Parathyroid adenoma (tissue), 2 donors: Measurements from ENCODE around the gene SET.

Experiments used
- H2AFZ ChIP-seq: fragments of 300-600 bp; sonication (generic); one replicate; pipeline ENCODE4 v1.7.0; 2017; ENCODE audit warnings: antibody characterized with exemption, mild to moderate bottlenecking
- H3K27ac ChIP-seq: fragments of 300-600 bp; sonication (generic); one replicate; pipeline ENCODE4 v1.7.0; 2017
- H3K27me3 ChIP-seq: fragments of 300-600 bp; sonication (generic); one replicate; pipeline ENCODE4 v1.7.0; 2017; ENCODE audit warnings: low read length; ENCODE audit not compliant: control insufficient read depth, insufficient read depth
- H3K36me3 ChIP-seq: fragments of 300-600 bp; sonication (generic); one replicate; pipeline ENCODE4 v1.7.0; 2017; ENCODE audit warnings: low read length; ENCODE audit not compliant: control insufficient read depth, insufficient read depth
- H3K4me1 ChIP-seq: fragments of 300-600 bp; sonication (generic); one replicate; pipeline ENCODE4 v1.7.0; 2017; ENCODE audit warnings: control low read depth
- H3K4me2 ChIP-seq: fragments of 300-600 bp; sonication (generic); one replicate; pipeline ENCODE4 v1.7.0; 2017; ENCODE audit warnings: low read length
- H3K4me3 ChIP-seq: fragments of 300-600 bp; sonication (generic); one replicate; pipeline ENCODE4 v1.7.0; 2017; ENCODE audit warnings: low read depth, low read length
- H3K79me2 ChIP-seq: fragments of 300-600 bp; sonication (generic); one replicate; pipeline ENCODE4 v1.7.0; 2017; ENCODE audit warnings: control low read depth
- H3K9ac ChIP-seq: fragments of 300-600 bp; sonication (generic); one replicate; pipeline ENCODE4 v1.7.0; 2017; ENCODE audit warnings: mild to moderate bottlenecking
- H3K9me3 ChIP-seq: fragments of 300-600 bp; sonication (generic); one replicate; pipeline ENCODE4 v1.7.0; 2017; ENCODE audit warnings: low read length; ENCODE audit not compliant: control insufficient read depth
- CTCF ChIP-seq: fragments of 300-600 bp; sonication (generic); IDR thresholded peaks from one replicate; pipeline ENCODE4 v1.7.0; 2017; ENCODE audit warnings: antibody characterized with exemption, mild to moderate bottlenecking
- donor health status: primary hyperparathyroidism.

The SET gene

DNA sequence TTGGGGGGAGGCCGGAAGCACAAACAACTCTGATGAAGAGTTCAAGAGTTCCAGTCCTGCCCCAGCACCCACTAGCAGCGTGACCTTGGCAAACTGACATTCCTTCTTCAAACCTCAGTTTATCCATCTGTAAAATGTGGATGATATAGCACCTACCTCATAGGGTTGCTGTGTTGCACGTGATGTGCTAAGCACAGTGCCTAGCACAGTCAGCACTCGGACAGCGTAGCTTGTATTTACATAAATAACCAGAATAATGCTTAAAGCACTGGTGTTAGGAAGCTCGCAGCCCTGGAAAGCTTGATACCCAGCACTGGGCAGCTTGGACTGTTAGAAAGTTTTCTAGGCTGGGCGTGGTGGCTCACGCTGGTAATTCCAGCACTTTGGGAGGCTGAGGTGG, 18.4 kb downstream of the SET start:
- Histone ChIP-seq H3K4me2 (no peak overlapping the region), H3K9me3 (no peaks in the 10 kb centered on the region), H3K27ac (no peak overlapping the region), H2AFZ (no peak overlapping the region), H3K27me3 (no peaks in the 10 kb centered on the region), H3K9ac (no peak overlapping the region), H3K4me1 (no peaks in the 10 kb centered on the region), H3K36me3 (no peaks in the 10 kb centered on the region), H3K4me3 (no peak overlapping the region), H3K79me2 (no peaks in the 10 kb centered on the region)
- no peak for TF ChIP-seq CTCF

GRCh38 chr9:128712451-128713410, 23.7 kb downstream of the SET start:
- Histone ChIP-seq H3K27me3 (no peaks in the 10 kb centered on the region), H3K4me2 (no peak overlapping the region), H2AFZ (no peak overlapping the region), H3K27ac (no peak overlapping the region), H3K36me3 (no peaks in the 10 kb centered on the region), H3K9me3 (no peaks in the 10 kb centered on the region), H3K79me2 (no peaks in the 10 kb centered on the region), H3K4me3 (no peak overlapping the region), H3K9ac (no peak overlapping the region), H3K4me1 (no peaks in the 10 kb centered on the region)
- TF ChIP-seq CTCF = no peak

- H3K4me3 ChIP-seq = no peak overlapping the region
- H3K27me3 ChIP-seq = no peaks in the 10 kb centered on the region
- H3K4me1 ChIP-seq = no peaks in the 10 kb centered on the region
- H2AFZ ChIP-seq = no peak overlapping the region
- no peak overlapping the region for H3K27ac ChIP-seq
- H3K9me3 ChIP-seq = no peaks in the 10 kb centered on the region
- TF ChIP-seq CTCF = no peak
- H3K9ac ChIP-seq = no peak overlapping the region
- H3K4me2 ChIP-seq = no peak overlapping the region
- no peaks in the 10 kb centered on the region for H3K36me3 ChIP-seq
- H3K79me2 ChIP-seq = no peaks in the 10 kb centered on the region
Observed at GRCh38 chr9:128713411-128713780, 24.4 kb downstream of the SET start.

GRCh38 chr9:128713941-128714573, 25.0 kb downstream of the SET start:
- no peak overlapping the region for H3K4me2 ChIP-seq
- H3K27me3 ChIP-seq = no peaks in the 10 kb centered on the region
- H3K9me3 ChIP-seq = no peaks in the 10 kb centered on the region
- no peaks in the 10 kb centered on the region for H3K4me1 ChIP-seq
- H3K9ac ChIP-seq = no peak overlapping the region
- H3K4me3 ChIP-seq = no peak overlapping the region
- no peak for TF ChIP-seq CTCF
- H3K79me2 ChIP-seq = no peaks in the 10 kb centered on the region
- no peaks in the 10 kb centered on the region for H3K36me3 ChIP-seq
- H2AFZ ChIP-seq = no peak overlapping the region
- no peak overlapping the region for H3K27ac ChIP-seq
